Brain microvascular endothelial cell (primary cell): ENCODE data around the gene HNRNPA1L2.
"Not testable (repeated sequence)": the region's sequence is repeated elsewhere in the genome, so short reads cannot be mapped to it uniquely, and the experiment has no call there.

Experiments used
- DNase-seq: peaks from one replicate; pipeline ENCODE4 v3.0.0-alpha.2; 2020
- H3K27ac ChIP-seq: fragments of 250-450 bp; sonication (Bioruptor Pico); 2 replicates; pipeline ENCODE4 v1.5.1; 2020; ENCODE audit warnings: mild to moderate bottlenecking, moderate library complexity
- H3K27me3 ChIP-seq: fragments of 250-450 bp; sonication (Bioruptor Pico); replicated peaks from 2 replicates; pipeline ENCODE4 v1.5.1; 2020; ENCODE audit warnings: mild to moderate bottlenecking
- H3K36me3 ChIP-seq: fragments of 250-450 bp; sonication (Bioruptor Pico); replicated peaks from 2 replicates; pipeline ENCODE4 v1.5.1; 2020; ENCODE audit warnings: mild to moderate bottlenecking
- H3K4me3 ChIP-seq: 2 replicates; pipeline ENCODE4 v1.5.1; 2011; ENCODE audit warnings: low read depth, mild to moderate bottlenecking, control low read depth, low read length, moderate library complexity
- in situ Hi-C: cut with HindIII; loops from 2 replicates; pipeline ENCODE4 v1.10.0; 2017; ENCODE audit warnings: low sequenced_read_pairs, low pct_ligation_motif_present
- TF ChIP-seq, protein P1 (sequence below): IDR thresholded peaks from 2 replicates; pipeline ENCODE4 v1.5.1; 2011; ENCODE audit warnings: low read depth, mild to moderate bottlenecking, moderate library complexity, low read length, control low read depth, inconsistent platforms; ENCODE audit errors: missing control alignments

HNRNPA1L2 gene

DNA sequence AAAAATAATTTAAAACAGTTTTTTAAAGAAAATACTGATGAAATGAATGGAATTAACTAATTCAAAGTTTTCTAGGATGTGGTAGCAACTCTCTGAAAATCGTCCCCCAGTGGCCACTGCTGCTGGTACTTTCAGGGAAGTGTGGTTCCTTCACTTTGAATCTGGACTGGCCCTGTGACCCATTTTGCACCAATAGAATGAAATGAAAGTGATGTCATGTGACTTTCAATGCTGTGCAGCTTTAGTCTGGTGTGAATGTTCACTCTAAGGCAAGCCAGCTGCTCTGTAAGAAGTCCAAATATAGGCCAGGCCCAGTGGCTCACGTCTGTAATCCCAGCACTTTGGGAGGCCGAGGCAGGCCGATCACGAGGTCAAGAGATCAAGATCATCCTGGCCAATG, 26.4 kb upstream of the HNRNPA1L2 start:
- H3K4me3 ChIP-seq: no peak overlapping the region
- TF ChIP-seq, protein P1, sequence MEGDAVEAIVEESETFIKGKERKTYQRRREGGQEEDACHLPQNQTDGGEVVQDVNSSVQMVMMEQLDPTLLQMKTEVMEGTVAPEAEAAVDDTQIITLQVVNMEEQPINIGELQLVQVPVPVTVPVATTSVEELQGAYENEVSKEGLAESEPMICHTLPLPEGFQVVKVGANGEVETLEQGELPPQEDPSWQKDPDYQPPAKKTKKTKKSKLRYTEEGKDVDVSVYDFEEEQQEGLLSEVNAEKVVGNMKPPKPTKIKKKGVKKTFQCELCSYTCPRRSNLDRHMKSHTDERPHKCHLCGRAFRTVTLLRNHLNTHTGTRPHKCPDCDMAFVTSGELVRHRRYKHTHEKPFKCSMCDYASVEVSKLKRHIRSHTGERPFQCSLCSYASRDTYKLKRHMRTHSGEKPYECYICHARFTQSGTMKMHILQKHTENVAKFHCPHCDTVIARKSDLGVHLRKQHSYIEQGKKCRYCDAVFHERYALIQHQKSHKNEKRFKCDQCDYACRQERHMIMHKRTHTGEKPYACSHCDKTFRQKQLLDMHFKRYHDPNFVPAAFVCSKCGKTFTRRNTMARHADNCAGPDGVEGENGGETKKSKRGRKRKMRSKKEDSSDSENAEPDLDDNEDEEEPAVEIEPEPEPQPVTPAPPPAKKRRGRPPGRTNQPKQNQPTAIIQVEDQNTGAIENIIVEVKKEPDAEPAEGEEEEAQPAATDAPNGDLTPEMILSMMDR: no peak
- no peaks in the 10 kb centered on the region for H3K27me3 ChIP-seq
- no peak overlapping the region for H3K27ac ChIP-seq
- no peak for DNase-seq
- in situ Hi-C loops: no loop called here
- no peaks in the 10 kb centered on the region for H3K36me3 ChIP-seq

- Histone ChIP-seq H3K27ac (peak overlapping the region; percentile 66), H3K27me3 (no peaks in the 10 kb centered on the region), H3K36me3 (no peaks in the 10 kb centered on the region), H3K4me3 (peak overlapping the region; percentile 93)
- in situ Hi-C loops: no loop called here
- DNase-seq: peak; percentile 85
- TF ChIP-seq, protein P1: no peak
These were observed 24.9 kb upstream of the HNRNPA1L2 start for GRCh38 chr13:52617070-52618060.

- H3K27ac ChIP-seq, DNase-seq, H3K4me3 ChIP-seq, H3K27me3 ChIP-seq, in situ Hi-C loops: not testable (repeated sequence)
- H3K36me3 ChIP-seq: peaks cover 12% of the 10 kb centered on the region
These were observed 11.0 kb upstream of the HNRNPA1L2 start for GRCh38 chr13:52631083-52631690.

DNA sequence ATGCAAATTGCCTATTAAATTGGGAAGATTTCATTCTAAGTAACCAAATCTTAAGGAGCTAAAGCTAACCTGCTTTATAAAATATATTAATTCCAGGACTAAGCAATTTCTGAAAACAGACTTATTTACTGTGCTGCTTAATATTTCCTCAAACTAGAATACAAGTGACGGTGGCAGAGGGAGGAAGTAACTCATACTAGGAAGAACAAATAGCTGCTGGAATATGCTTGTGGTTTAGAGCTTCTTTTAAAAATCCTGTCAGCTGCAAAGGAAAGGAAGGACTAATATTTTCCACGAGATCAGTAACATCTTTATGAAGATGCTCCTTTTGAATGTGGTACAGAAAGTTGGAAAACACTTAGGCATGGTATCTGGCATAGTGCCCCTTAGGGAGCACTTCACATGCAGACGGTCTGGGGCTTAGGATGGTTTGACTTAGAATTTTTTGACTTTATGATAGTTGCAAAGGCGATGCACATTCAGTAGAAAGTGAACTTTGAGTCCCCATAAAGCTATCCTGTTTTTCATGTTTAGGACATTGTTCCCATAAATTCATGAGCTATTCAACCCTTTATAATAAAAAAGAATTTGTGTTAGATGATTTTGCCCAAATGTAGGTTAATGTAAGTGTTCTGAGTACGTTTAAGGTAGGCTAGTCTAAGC, 3.4 kb upstream of the HNRNPA1L2 start:
- Histone ChIP-seq H3K27me3 (no peaks in the 10 kb centered on the region), H3K36me3 (peaks cover 5% of the 10 kb centered on the region), H3K27ac (no peak overlapping the region), H3K4me3 (no peak overlapping the region)
- in situ Hi-C loops: no loop called here
- TF ChIP-seq, protein P1: no peak
- DNase-seq: no peak

DNA sequence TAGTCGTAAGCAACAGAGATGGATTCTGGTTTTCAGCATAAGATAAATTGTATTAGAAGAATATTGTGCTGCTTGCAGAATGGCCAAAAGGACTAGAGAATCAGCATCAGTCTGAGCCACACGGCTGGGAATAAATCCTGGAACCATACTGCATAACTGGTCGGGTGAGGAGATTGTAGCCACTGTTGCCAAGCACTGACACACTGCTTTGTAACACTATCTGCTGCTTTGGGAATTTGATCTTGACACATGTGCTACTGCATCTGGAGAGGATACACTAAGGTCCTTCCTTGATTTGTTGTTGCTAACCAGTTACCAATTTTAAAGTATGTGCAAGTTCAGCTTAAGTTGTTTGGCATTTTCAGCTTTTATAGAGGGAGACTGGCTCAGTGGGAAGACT, 1.9 kb downstream of the HNRNPA1L2 start:
- in situ Hi-C loops: no loop called here
- TF ChIP-seq, protein P1: no peak

DNA sequence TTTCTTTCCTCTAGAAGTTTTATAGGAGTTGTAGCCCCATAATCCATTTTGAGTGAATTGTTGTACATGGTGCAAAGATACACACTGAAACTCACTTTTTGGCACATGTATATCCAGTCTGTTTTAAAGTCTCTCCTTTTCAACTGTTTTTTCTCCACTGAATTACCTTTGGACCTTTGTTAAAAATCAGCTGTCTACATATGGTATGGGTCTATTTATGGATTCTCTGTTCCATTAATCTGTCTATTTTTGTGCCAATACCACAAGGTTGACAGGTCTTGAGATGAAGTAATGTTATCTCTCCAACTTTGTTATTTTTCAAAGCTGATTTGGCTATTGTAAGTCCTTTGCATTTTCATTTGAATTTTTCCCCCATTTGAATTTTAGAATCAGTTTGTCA, 4.7 kb downstream of the HNRNPA1L2 start:
- TF ChIP-seq, protein P1: no peak
- H3K4me3 ChIP-seq: no peak overlapping the region
- in situ Hi-C loops: no loop called here
- no peaks in the 10 kb centered on the region for H3K36me3 ChIP-seq
- H3K27ac ChIP-seq: no peak overlapping the region
- no peaks in the 10 kb centered on the region for H3K27me3 ChIP-seq
- DNase-seq: no peak

More for the DNA sequence above, 1.9 kb downstream of the HNRNPA1L2 start:
- no peak for DNase-seq
- Histone ChIP-seq H3K4me3 (no peak overlapping the region), H3K27ac (no peak overlapping the region), H3K27me3 (no peaks in the 10 kb centered on the region), H3K36me3 (peaks cover 5% of the 10 kb centered on the region)
